Dermis blood vessel endothelial cell (primary cell): Measurements from ENCODE around the gene MCF2L. TPM values are rescaled to one million over a fixed set of nuclear protein-coding genes. Genes with fewer than 3 reads are reported as not detected.

Experiments
- DNase-seq: peaks from one replicate; pipeline ENCODE4 v3.0.0; 2010
- total RNA-seq: library from RNA; depleted of rRNA; stranded (reverse); fragments of >200 nt; gene quantifications from 2 replicates; pipeline ENCODE4 v1.2.3, GENCODE V29; 2014

Gene MCF2L
- total RNA-seq, 1 donor from 2014 or later, result 51.4 TPM

DNA sequence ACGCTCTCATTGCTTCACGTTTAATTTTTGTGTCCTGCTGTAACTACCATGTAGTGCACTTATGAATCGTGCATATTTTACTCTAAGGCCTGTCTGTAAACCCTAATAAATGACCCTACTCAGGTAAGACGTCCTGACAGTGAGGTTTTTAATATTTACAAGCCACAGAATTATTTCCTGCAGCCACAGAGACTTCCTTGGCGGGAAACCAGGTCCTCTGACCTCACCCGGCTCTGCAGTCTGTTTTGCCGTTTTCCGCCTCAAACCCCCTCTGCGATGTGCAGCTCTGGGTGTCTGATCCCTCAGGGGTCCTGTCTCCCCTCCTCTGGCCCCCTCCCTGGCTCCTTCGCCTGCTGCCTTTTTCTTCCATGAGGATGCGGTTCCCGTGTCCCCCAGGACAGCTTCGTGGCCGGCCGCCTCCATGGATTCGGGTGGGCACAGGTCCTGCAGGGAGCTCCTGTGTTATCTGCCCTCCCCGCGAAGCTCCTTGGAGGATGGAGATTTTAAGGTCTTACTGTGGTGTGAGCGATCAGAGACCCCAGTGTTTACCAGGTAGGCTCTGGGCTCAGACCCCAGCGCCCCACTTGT is 66.3 kb downstream of the MCF2L start:
- DNase-seq, result no peak

DNA sequence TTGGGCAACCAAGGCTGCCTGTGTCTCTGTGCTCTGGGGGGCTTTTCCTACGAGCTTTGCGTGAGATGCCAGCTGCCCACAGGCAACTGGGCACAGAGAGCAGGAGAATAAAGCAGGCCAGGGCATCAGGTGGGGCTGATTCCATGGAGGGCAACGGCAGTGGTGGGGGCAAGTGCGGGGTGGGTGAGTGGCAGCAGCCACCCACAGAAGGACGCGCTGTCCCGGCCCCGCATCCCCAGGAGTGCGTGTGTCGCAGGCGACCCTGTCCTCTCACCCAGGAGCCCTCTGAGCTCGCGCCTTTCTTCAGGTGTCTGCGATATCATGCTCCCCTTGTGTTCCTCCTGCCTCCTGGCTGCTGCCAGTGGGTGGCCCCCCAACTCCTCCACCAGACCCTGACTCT is 67.4 kb downstream of the MCF2L start:
- no peak for DNase-seq

DNA sequence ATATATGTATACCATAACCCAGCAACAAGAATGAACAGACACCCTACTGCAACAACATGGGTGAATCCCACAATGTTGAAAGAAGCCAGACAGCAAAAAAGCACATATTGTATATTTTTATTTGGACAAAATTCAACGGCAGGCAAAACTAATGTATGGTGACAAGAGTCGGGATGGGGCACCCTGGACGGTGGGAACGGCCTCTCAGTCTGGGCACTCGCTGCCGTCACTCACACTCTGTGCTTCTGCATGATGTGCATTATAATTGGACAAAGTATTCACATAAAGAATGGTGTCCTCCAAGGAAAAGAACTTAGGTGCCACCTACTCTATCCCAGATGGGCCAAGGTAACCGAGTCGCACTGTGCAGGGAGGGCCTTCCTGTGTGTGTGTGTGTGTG is 71.0 kb downstream of the MCF2L start:
- no peak for DNase-seq

DNA sequence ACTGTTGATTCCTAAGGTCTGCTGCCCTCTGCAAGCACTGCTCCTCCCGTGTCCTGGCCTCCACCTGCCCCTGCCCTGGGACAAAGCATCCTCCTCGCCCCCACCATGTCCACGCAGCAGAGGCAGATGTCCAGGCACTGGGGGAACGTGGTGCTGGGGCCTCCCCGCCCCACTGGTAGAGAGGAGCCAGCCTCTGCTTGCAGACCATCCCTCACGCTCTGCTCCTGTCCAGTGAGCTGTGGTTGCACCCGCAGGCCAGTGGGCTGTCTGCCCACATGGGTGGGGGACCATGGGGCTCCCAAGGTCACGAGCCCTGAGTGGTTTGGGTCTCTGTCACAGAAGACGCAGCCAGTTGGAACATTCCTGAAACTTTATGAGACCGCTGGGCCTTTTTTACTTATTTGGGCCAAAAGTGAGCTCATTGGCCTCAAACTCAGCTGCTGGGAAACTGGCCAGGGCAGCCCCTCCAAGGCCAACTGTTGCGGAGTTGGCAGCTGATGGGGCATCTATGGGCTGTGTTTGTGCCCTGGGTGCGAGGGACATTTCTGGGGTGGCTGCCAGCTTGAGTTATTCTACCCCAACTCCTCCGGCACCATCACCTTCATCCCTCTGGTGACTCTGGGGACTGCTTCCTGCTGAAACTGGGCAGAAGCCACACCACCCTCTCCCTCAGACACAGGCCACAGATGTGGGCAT is 71.7 kb downstream of the MCF2L start:
- no peak for DNase-seq

DNA sequence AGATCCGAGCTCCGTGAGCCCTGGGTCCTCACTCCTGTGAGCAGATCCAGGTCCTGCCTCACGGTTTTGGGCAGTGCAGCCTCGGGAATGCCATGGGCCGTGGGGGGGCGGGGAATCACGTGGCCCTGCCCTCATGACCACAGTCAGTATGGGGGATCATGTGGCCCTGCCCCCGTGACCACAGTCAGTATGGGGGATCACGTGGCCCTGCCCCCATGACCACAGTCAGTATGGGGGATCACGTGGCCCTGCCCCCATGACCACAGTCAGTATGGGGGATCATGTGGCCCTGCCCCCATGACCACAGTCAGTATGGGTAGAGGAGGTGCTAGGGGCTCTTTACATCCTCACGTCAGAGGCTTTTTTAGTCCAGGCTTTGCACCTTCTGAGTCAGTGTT is 72.3 kb downstream of the MCF2L start:
- no peak for DNase-seq

DNA sequence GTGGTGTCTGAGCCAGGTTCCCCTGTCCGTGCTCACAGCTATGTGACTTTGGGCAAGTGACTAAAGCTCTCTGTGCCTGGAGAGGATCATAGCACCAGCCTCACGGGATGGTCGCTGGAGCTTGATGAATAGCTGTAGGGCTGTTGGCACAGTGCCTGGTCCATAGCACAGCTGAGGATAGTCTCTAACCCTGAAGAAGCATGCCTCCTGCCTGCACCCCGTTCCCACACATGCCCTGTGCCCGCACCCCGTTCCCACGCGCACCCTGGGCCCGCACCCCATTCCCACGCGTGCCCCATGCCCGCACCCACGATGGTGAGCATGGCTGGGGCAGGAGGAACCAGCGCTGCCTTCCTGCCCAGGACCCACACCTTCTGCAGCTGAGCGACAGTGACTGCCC is 72.9 kb downstream of the MCF2L start:
- no peak for DNase-seq

DNA sequence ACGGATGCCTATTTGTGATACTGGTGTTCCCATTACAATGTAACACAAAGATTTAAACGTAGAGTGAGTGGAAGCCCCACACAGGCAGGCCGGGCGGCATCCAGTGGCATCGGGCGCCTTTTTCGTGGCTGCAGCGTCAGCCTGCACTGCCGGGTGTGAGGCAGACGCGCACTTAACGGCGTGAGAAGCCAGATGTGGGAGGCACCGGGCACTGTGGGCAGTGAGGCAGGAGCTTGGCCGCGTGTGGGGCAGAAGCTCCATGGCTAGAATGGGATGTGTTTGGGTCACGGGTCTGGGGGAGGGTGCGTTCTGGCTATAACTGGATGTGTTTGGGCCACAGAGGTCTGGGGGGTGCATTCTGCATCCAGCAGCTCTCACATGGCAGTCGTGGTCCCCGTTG is 73.4 kb downstream of the MCF2L start:
- no peak for DNase-seq

DNA sequence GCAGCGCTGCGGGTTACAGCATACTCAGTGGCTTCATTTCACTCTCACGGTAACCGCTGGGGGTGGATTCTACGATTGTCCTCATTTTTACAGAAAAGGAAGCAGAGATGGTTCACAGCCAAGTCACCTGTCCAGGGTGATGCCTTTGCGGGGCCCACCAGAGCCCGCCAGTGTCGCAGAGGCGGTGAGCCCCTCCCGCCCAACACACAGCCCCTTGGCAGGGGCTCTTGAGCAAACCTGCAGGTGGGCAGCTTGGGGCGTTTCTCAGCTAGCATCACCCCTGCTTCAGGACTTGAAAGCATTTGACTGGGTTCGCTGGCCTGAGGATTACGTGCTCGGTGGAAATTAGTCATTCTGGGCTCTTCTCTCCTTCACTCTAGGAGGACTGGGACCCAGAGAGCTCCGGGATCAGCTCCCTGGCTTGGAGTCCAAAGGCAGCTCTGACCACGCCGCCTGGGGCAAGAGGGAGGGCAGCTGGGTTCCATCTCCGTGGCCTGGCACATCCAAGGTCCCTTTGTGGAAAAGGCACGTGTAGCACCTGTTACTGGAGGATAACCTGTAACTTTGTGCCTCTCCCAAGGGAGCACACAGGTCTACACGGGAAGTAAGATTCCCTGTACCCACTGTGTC is 74.1 kb downstream of the MCF2L start:
- no peak for DNase-seq

DNA sequence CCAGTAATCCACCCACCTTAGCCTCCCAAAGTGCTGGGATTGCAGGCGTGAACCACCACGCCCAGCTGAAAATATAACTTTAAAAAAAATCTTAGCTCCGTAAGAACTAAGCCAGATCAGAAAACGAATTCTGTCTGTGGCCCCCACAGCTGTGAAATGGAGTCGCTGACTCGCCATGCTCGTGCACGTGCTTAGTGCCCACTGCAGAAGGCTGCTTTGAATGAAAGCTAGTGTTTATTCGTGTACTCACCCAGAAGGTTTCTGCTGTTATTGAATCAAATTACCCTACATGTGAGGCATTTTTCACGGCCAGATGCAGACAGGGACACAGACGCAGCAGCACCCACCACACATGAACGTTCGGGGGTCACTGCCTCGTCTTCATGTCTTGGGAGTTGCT is 74.9 kb downstream of the MCF2L start:
- no peak for DNase-seq

DNA sequence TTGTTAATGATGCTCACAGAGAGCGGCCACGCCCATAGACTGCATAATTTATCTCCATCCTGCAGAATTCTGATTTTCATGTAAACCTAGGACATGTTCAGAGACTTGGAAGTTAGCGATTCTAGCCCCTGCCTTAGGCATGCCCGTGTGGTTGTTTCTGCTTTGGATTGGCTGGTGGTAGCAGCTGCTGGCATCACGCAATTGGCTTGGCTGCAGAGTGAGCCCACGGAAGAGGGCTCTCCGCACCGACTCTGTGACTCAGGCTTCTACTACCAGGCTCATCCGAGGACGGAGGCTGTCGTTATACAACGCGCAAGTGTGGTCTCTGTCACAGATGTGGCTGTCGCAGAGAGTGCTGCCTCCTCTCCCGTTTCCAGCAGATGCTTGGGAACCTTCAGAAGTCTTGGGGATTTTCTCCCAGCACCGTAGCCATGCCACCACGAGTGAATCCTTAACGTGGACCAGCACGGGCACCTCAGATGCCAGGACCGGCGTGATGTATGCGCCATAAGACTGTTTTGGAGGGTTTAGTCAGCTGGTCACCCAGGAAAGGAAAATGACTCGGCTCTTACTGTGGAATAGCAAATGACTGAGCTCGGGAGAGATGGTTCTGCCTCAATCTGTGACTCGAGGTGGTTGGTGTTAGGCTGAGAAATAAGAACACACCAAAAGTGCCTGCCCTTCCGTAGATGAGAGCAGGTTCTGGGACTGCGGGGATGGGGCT is 75.5 kb downstream of the MCF2L start:
- DNase-seq, result no peak

DNA sequence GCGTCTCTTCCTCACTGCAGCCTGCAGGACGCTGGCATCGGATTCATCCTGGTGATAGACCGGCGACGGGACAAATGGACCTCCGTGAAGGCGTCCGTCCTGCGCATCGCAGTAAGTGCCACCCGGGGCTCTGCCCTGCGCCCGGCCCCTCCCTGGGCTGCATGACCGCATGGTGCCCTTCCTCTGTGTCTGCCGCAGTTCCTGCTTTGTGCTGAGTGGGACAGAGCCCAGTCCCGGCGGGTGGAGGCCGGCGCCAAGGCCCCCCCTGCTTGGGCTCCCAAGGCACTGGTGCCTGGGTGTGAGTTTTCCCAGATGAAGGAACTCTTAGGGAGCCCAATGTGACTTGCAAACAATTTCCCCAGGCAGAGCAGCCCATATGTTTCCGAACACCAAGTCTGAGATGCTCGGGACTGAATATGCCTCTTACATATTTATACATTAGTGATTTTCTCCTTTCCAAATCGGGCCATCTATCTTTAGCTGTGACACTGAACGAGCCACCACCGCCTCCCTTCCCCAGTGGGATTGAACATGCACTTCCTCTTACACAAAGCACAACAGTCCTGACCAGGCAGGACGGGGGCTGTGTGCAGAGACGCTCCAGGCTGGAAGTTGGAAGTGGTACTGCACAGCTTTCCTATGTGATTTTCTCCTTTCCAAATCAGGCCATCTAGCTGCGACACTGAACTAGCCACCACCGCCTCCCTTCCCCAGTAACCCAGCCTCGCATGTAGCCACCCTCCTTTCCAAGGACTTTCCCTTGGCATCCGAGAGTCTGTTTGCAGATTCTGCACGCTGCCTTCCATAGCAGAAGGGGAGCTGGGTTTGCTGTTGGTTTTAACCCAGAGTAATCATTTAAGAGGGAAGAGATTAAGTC is 76.5 kb downstream of the MCF2L start:
- no peak for DNase-seq

DNA sequence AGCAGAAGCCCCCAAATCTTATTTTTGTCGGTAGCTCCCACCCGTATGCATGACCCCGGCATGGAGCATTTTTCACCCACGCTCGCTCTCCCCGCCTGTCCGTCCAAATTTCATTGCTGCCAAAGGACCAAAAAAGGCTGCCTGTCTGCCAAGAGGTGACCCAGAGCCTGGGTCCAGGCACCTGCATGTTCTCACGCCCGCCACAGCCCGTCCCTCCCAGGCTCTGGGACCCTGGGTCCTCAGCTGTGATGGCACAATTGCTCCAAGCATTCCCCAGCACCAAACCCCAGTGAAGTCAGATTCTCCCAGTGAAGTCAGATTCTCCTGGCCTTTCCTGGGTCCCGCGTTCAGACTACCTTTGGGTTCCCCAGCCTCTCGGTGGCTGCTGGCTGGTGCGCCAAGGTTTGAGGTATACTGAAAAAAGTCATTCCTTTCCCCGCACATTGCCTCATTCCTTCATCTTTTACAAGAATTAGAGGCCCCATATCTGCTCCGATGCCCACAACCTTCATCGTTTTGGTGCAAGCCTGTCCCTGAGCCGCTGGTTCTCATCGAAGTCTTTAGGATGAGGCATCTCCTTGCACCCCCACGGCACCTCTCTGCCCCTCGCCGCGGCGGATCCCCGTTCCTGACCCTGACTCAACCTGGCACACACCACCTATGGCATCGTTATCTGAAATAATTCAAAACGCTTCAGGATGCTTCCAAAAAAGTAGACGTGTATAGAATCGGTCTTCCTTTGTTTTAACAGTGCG is 77.3 kb downstream of the MCF2L start:
- no peak for DNase-seq

DNA sequence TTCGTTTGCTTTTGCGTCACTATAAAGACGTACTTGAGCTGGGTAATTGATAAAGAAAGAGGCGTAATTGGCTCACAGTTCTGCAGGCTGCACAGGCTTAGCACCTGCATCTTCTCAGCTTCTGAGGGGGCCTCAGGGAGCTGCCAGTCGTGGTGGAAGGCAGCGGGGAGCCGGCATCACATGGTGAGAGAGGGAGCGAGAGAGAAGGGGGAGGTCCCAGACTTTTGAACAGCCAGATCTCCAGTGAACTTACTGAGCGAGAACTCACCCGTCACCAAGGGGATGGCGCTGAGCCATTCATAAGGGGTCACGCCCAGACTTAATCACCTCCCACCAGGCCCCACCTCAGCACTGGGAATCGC is 77.8 kb downstream of the MCF2L start:
- DNase-seq, result no peak

DNA sequence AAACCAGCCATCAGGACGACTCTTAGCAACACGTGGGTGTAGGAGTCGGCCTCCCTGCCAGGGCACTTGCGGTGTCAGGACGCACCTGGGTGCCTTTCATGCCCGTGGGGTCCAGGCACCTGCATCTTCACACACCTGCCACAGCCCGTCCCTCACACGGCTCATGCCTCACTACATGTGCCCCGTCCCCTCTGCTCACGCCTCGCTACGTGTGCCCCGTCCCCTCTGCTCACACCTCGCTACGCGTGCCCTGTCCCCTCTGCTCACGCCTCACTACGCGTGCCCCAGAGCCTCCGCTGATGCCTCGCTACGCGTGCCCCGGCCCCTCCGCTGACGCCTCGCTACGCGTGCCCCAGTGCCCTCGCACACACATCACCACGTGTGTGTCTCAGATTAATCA is 78.6 kb downstream of the MCF2L start:
- DNase-seq, result no peak

DNA sequence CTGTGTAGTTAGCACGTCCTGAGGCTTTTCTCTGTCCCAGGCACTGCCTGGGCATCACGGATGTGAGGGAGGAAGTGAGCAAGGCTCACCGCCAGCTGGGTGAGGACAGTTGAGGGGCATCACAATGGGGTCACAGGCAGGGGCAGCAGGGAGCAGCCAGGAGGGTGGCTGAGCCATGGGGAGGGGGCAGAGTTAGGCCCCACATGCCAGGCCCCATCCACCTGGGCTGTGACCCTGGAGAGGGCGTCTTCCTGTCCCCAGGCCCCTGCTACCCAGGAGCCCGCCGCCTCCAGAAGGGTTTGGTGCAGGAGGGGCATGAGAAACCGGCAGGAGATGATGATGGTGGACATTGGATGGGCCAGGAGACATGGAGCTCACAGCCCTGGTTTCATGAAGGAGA is 79.8 kb downstream of the MCF2L start:
- no peak for DNase-seq

DNA sequence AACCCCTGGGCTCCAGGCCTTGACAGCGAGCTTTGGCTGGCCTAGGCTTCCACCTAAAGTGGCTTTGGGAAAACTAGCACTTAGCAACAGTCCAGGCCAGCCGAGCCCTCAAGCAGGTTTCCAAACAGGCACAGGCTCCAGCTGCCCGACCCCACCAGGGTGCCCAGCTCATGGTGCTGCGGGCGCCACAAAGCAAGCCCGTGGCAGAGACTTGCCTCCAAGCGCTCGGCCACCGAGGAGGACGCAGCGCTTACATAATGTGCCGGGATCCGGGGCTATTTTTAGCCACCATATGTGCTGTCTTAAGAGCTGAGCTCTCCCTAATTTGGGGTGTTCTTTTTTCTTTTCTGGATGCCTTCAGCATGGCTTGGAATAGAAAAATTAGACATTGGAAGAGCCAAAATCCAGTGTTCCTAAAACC is 80.5 kb downstream of the MCF2L start:
- DNase-seq, result no peak

DNA sequence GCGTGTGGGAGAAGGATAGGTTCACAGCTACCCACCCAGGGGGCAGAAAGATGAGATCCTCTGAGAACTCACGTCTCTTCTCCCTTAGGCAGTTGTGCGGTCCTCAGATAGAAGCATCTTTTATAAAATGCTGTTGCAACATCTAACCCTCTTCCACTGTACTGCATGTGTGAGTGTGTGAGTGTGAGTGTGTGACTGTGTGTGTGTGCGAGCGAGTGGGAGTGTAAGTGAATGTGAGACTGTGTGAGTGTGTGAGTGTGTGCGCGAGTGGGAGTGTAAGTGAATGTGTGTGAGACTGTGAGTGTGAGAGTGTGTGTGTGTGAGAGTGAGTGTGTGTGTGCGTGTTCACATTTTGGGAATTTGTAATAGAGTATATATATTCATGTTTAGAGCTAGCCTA is 81.0 kb downstream of the MCF2L start:
- no peak for DNase-seq

DNA sequence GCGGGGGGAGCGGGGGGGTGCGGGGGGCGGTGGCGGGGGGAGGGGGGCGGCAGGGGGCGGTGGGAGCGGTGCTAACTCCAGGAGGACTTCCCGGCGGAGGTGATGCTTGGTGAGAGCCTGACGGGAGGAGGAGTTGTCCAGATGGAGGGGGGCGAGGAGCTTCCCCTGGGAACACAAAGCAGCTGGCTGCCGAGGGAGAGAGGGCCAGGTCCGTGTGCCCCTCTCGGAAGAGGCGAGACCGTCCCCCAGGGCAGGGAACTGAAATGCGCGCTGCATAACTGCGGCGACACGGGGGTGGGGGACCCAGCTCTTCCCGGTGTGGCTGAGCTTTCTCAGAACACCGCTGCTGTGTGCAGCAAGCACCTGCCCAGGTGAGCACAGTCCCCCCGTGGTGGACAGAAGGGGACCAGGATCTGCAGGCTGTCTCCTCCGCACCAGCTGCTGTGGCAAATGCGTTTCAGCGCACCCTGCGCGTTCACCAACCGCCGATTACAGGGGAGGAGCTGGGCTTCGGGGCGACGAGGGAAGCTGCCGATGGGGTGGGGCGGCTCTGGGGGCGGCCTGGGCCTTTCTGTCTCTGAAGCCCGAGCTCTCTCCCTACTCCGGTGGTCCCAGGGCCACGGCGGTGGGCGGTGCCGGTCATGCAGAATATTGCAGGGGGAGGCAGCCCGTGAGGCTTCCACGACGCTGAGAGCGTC is 81.9 kb downstream of the MCF2L start:
- DNase-seq, result no peak

DNA sequence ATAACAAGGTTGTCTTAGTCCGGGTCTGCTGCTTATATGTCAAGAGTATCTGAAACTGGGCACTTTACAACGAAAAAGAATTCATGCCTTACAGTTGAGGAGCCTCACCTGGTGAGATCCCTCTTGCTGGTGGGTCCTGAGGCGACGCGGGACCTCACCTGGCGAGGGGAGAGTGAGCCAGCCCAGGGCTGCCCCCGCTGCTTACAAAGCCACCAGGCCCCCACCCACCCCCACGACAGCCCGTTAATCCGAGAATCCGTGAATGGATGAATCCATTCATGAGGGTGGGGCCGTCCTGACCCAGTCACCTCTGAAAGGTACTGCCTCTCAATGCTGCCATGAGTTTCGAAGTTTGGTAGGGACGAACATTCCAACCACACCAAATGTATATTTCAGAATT is 82.6 kb downstream of the MCF2L start:
- DNase-seq, result no peak

DNA sequence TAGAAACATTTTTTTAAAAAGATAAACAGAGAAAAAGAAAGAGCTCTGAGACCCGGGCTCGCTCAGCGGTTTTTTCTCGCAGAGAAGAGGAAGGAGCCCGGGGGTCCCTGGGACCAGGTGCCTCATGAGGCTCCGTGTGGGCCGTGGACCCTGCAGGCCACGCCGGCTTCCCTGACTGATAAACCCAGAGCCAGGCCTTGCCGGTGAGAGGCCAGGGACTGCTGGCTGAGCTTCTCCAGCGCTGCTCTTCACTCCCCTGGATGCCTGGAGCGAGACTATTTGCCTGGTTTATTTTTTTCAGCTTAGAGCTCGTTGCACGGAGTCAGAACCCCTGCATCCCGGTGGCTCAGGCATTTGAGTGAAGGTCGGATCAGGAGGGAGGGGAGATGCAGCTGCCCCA is 83.2 kb downstream of the MCF2L start:
- DNase-seq, result no peak

DNA sequence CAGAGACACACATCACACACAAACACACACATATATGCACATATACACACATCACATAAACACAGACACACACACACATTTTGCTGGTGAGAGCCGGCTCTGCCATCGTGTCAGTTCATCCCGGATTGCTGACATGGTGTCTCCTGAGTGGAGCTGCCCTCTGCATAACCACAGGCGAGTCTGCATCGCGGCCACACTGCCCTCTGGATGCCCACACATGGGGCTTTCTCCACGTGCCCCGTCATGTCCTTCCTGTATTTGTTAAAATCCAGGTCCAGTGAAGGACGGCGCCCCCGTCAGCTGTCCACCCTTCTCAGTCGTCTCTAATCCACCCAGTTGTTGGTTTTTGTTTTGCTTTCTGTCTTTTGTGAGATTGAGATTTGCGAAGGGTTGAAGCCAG is 84.0 kb downstream of the MCF2L start:
- no peak for DNase-seq
